HG03066 (cell line): ENCODE results near the gene SARNP.
"Not testable (repeated sequence)": the region's sequence is repeated elsewhere in the genome, so short reads cannot be mapped to it uniquely, and the experiment has no call there.

ENCODE experiments used
- ATAC-seq: cut with Tn5 transposase; IDR thresholded peaks from one replicate; pipeline ENCODE4 v1.9.1; 2021; ENCODE audit warnings: low read depth; ENCODE audit not compliant: unreplicated experiment

Gene SARNP

DNA sequence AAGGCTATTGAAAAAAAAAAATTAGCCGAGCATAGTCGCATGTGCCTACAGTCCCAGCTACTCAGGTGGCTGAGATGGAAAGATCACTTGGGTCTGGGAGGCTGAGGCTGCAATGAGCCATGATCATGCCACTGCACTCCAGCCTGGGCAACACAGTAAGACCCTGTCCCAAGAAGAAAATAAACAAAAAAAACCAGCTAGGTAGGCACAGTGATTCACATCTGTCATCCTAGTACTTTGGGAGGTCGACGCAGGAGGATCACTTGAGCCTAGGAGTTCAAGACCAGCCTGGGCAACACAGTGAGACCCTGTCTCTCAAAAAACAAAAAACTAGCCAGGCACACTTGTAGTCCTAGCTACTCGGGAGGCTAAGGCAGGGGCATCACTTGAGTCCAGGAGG, 8.2 kb downstream of the SARNP start:
- ATAC-seq = no peak

DNA sequence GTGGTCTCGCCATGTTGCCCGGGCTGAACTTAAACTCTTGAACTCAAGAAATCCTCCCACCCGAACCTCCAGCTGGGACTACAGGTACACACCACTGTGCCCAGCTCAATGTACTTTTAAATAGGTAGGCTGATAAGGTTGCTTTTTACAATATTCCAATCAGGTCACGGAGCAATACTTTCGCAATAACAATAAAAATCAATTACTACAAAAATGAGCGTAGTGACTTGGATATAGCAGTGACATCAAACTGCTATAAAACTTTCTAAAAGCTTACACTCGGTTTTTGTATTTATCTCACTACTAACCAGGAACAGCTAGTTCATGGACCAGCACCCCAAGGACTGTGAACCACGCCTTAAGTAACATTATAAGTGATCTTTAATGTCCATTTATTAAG, 10.5 kb downstream of the SARNP start:
- no peak for ATAC-seq

DNA sequence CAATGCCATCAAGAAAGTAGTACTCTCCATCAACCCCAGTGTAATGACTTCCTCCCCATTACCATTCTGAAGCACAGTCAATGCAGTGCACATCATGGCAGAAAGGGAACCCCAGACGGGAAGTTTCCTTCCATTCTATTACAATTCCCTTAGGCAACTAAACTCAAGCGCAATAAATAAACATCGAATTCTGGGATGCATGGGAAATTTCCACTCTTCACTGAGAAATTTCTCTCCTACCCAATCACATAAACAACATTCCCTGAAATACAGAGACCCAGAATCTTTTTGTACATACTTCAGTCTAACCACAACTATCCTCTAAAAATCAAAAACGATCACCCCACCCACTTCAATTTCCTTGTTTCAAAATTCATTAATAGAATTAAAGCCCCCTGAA, 20.0 kb downstream of the SARNP start:
- ATAC-seq = no peak

DNA sequence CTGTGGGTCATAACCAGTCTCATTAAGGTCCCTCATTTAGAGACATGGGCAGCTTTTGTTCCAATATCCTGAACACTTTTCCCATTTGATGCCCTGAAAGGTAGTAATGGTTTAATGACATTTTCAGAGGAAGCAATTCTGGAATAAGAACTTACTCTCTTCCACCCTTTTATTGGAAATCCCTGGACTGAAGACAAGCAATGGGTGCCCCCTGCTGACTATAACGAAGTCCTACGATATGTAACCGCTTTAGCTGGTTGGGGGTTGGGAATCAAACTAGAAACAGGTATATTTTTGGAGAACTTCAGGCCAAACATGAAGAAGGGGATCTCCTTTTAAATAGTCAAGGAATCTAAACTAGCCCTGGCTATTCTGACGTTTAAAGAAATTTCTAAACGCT, 20.5 kb downstream of the SARNP start:
- no peak for ATAC-seq

DNA sequence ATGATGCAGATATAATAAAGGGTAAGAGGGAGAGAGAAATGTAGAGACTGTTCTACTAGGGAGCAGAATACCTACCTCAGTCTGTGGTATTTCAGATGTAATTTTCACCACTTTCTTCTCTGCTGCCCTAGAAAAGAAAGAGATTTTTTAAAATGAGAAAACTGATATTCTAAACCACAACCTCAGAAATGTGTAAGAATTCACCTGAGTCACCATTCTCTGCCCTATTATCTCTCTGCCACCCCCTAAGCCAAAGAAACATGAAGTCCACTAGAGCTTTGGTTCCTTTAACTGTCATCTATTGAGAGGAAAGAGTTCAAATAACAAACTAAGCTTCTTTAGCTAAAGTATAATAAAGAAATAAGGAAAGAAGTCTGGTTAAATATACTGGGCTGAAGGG, 21.6 kb downstream of the SARNP start:
- ATAC-seq = no peak

DNA sequence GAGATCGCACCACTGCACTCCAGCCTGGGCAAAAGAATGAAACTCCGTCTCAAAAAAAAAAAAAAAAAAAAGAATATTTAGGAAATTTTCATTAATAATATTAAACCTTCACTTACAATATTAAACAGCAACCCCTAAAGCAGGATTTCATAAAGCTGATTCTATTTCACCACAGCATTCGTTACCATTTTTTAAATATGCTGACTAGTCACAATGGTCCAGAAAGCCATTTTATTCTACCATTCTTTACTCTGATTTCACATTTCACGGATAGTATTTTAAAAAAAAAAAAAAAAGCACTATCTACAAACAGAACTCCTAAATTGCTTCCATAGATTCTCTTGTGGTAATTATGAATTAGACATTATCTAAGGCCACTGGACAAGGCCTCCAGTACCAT, 27.6 kb downstream of the SARNP start:
- no peak for ATAC-seq

DNA sequence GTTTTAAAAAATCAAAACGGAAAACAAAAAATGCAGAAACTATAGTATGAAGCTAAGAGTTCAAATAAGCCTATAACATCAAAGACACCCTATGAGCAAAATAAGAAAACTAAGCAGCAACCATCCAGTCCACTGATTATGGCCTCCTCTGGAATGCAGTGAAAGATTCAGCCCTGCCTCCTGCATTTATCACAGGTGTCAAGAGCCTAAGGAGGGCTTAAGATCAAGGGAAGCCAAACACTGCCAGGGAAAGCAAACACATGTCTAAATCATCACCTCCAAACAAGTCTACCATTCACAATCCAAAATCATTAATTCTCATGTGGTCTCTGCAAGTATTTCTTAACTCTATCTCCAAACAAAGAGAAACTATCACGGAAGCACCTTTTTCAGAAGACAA, 28.4 kb downstream of the SARNP start:
- ATAC-seq = no peak

DNA sequence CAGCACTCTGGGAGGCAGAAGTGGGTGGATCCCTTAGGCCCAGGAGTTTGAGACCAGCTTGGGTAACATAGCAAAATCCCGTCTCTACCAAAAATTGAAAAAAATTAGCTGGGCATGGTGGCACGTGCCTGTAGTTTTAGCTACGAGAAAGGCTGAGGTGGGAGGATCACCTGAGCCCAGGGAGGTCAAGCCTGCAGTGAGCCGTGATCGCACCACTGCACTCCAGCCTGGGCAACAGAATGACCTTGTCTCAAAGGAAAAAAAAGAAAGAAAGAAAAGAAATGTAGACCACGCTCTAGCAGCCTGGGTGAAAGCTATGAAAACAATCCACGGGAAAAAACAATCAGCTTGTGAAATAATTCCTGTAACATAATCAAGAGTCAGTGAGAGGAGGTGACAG, 29.0 kb downstream of the SARNP start:
- no peak for ATAC-seq

DNA sequence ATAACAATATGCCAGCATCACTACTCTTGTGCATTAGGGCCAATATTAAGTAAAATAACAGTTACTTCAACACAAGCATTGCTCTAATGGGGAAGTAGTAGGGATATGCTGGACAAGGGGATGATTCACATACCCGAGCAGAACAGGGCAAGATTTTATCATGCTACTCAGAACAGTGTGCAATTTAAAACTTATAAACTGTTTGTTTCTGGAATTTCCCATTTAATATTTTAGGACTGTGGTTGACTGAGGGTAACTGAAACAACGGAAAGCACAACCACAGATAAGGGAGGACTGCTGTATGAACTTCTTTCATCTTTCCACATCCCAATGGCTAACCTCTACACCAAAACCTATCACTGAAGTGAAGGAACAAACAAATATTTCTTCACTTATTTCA, 36.8 kb downstream of the SARNP start:
- ATAC-seq = no peak

DNA sequence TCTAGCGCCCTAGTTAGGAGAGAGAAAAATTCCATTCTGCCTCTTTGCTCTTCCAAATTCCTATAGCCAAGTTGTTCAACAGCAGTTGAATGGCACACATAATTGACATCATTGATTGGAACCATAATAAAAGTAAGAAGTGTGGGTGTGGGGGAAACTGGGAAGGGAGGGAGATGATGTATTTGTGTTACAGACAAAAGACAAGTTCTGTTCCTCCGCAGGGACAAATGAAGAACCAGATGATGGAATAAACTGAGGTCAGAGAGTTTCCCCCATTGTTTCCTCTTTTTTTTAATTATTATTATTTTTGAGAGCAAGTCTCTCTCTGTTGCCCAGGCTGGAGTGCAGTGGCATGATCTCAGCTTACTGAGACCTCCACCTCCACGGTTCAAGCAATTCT, 39.7 kb downstream of the SARNP start:
- no peak for ATAC-seq

DNA sequence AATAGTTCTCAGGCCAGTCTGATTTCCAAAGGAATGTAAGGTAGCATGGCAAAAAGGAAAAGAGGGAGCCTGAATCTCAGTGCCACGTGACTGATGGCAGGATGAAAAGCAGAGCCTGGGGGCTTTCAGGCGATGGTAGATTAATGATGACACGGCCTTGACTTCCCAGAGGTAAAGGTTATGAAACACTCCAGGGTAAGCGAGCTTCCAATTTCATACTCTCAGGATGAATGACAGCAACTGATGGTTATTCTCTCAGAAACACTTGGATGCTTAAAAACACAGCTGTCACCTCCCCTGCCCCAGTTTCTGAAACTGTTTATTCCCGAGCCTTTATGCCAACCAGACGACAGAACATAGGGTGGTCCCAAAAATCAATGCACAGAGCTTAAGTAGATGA, 45.8 kb downstream of the SARNP start:
- ATAC-seq = no peak

DNA sequence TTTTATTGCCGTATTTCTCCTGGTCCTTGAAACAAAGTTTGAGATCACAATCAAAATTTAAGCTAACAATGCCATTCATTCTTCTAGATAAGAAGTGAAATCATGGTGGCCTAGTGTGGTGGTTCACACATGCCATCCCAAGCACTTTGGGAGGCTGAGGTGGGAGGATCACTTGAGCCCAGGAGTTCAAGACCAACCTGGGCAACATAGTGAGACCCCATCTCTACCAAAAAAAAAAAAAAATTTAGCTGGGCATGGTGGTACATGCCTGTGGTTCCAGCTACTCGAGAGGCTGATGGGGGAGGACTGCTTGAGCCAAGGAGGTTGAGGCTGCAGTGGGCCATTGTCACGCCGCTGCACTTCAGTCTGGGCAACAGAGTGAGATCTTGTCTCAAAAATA, 50.4 kb downstream of the SARNP start:
- no peak for ATAC-seq

DNA sequence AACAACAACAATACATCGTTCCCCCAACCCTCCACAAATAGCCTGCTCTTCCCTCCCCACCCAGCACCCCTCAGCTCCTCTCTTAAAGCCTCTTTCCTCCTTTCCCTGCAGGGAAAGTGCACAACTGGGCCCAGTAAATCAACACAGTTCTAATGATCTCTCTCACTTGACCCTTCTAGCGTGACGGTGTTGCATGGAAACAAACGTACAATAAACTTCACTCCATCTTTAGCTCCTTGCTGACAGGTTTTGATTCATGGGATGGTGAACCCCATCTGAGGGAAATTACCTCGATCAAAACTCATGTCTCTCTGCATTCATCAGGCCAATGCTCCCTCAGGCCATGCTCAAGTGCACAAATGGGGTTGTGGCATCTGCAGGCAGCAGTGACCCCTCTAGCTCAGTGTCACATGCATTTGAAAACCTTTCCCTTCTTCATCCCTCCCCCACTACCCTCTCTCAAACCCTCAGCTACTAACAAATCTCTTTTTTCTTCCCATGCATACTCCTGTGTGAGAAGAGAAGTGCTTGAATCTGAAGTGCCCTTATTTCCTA, 51.7 kb downstream of the SARNP start:
- no peak for ATAC-seq

DNA sequence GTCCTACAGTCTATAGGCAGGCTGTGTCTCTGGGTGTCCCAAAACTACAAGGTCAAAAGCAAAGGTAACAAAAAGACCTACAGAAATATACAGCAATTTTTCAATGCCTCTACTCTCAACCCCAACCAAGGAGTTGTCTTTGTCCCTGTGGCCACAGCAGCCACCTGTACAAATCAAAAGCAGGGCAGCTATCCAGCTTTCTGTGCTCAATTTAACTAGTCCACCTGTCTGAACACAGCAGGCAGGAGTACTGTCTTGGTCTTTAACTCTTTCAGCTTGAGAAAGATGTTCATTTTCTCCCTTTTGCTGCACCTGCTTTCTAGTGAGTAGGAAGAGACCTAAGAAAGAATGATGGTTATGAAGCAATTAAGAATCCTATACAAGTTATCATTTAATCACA, 54.9 kb downstream of the SARNP start:
- ATAC-seq = no peak

DNA sequence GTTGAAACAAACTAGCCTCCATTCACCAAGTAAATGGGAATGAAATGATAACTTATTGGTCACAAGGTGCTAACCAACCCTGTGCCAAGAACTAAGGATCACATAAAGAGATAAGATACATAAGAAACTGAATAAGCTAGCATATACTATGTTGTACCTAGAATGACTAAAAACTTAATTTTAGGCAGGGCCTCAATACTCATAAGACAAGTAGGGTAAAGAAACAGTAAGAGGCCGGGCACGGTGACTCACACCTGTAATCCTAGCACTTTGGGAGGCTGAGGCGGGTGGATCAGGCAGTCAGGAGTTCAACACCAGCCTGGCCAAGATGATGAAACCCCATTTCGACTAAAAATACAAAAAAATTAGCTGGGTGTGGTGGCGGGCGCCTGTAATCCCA, 56.9 kb downstream of the SARNP start:
- no peak for ATAC-seq

DNA sequence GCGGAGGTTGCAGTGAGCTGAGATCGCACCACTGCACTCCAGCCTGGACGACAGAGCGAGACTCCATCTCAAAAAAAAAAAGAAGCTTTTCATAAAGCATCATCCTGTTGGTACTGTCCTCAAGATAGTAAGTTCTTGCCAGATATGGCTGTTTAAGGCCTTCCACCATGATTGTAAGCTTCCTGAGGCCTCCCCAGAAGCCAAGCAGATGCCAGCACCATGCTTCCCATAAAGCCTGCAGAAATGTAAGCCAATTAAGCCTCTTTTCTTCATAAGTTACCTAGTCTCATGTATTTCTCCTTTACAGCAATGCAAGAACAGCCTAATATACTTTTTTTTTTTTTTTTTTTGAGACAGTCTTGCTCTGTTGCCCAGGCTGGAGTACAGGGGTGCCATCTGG, 58.9 kb downstream of the SARNP start:
- ATAC-seq = not testable (repeated sequence)

DNA sequence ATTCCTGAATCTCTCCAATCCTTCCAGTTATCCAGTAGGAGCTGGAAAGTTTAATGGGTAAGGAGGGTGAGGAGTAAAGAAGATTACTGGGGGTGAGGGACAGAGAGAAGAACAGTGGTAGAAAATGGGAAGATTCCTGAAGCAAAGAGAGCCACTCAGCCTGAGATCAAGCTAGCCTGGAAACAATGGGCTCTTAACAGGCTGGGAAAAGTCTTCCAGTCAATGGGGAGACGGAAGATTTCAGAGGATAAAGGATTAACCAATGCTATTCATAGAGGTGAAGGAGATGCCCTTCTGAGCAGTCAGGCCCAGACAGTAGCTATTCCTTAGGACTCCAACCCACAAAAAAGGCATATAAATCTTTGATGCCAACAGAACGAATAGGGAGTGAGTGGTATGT, 59.8 kb downstream of the SARNP start:
- ATAC-seq = no peak

DNA sequence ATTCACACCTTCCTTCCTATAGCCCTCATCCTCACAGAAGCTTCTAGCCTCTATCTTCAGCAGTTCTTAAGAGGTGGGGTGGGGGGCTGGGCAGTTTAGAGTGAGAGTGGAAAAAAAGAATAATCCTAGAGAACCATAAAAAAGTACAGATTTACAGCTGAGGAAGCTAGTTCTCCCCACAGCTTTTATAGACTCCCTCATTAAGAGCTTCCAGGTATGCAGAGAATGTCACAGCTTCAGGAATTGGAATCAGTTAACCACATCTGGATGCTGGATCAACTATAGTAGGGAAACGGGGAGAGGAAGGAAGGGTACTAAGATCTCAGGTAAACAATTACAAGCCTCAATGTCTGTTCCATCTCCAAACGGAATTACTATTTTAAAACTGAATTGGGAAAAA, 62.3 kb downstream of the SARNP start:
- no peak for ATAC-seq

DNA sequence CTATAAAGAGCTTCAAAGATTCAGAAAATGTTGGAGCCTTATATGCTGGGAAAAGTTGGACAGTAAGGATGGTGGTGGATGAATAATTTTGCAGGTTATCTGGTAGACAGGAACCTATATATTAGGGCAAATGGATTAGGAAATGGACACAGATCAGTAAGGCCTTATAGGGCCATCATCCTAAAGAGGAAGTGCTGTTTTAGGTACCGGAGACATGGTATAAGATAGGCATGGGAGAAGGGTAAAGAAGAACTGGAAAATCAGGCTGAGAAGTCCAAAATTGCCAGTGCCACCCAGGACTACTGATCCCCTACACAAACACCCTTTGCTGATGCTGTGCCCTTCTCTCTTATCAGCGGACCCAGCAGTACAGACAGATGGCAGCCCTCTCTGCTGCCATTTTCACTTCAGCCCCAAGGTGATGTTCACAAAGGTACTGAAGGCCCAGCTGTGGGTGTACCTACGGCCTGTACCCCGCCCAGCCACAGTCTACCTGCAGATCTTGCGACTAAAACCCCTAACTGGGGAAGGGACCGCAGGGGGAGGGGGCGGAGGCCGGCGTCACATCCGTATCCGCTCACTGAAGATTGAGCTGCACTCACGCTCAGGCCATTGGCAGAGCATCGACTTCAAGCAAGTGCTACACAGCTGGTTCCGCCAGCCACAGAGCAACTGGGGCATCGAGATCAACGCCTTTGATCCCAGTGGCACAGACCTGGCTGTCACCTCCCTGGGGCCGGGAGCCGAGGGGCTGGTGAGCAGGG, 69.1 kb downstream of the SARNP start:
- ATAC-seq = no peak

DNA sequence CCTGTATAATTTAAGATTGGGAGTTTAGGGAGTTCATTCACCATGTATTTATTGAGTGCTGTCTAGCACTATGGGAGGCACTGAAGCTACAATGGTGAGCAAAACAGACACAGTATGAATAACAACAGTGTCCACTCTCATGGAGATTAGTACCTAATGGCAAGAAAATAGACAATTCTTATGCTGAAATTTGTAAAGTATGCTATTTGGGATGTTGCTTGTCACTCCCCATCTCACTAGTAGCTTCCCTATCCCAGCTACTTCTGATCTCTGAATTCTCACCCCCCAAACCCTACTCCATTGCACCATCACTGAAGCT, 70.7 kb downstream of the SARNP start:
- ATAC-seq = no peak

DNA sequence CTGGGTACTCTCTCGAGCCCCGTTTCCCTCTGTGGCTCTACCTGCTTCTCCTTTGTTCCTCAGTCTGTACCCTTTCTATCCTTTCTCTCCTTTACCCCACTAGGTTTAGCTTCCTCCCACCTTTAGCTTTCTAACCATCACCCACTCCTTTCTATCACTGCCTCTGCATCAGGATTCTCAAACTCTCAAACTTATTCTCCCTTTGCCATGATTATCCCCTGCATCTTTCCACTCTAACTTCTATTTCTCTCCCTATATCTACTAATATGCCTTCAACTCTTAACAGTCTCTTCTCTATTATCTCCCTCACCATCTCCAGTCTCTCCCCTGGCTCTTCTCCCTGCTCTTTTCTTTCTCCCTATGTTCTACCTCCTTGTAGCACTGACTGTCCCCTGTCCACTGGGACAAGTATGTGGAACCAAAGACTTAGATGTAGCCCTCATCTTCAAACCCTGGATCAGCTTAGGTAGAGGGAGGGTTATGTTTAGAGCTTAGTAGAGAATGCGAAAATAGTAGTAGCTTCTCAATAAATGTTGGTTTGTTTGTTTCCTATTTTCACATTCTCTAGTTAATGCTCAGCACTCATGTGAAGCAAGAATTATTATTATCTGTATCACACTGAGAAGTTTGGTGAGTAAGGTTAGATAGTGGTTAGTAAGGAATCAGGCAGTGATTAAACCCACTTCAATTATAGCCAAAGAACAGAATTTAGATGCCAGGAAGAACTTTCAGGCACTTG, 71.2 kb downstream of the SARNP start:
- no peak for ATAC-seq
